ENCODE results near the gene ZDHHC17. TPM values are rescaled to one million over a fixed set of nuclear protein-coding genes. Genes with fewer than 3 reads are reported as not detected.

Gene ZDHHC17
- total and polyA plus RNA-seq, 2 experiments from 2014 or later = 14.0 to 30.4 TPM

DNA sequence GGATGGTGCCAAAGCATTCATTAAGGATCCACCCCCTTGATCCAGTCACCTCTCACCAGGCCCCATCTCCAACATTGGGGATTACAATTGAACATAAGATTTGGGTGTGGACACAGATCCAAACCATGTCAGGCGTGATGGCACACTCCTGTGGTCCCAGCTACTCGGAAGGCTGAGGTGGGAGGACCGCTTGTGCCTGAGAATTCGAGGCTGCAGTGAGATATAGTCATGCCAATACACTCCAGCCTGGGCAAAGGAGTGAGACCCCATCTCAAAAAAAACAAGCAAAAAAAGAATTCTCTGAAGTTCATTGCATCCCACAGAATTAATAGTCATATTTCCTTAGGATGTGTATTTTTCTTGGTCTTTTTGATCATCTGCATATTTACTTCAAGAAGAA lies 34.9 kb downstream of the ZDHHC17 start:
- Histone ChIP-seq H3K27ac (no peak overlapping the region), H3F3A (ENCODE audit: insufficient read depth) (no peaks in the 10 kb centered on the region), H3K9me3 (ENCODE audit: low read depth) (no peaks in the 10 kb centered on the region), H3K27me3 (replicated peaks; ENCODE audit: insufficient read depth) (no peaks in the 10 kb centered on the region), H3K9ac (no peak overlapping the region), H4K20me1 (ENCODE audit: insufficient read depth) (peaks cover 3% of the 10 kb centered on the region; the same call in 1 of the 2 replicates), H3K9me2 (ENCODE audit: insufficient read depth) (no peaks in the 10 kb centered on the region), H3K4me3 (no peak overlapping the region), H3K4me1 (ENCODE audit: insufficient read depth) (no peaks in the 10 kb centered on the region), H3K4me2 (ENCODE audit: unreplicated experiment) (no peak overlapping the region), H3K36me3 (ENCODE audit: low read depth) (no peaks in the 10 kb centered on the region), H3K79me2 (ENCODE audit: insufficient read depth) (peaks cover 96% of the 10 kb centered on the region), H2AFZ (no peak overlapping the region)
- TF ChIP-seq EZH2 (IDR thresholded peaks at IDR 0.05; ENCODE audit: insufficient read depth, poor library complexity, severe bottlenecking) = no peak
- no peak for TF ChIP-seq EZH2phosphoT487 (IDR thresholded peaks at IDR 0.05; ENCODE audit: insufficient read depth, low read depth)
- DNase-seq = no peak
- in situ Hi-C loops (cut with MboI) = loop anchor here (10.0 kb wide), 1 partner anchor 184 kb away; no protein-coding TSS in a partner anchor
- 98 to 99% methylated on average over 4 of the region's 4 CpGs for WGBS, 2 experiments (ENCODE audit: low coverage in 1 of 2, low lambda C conversion rate in 2 of 2, missing lambda C conversion rate in 2 of 2)

DNA sequence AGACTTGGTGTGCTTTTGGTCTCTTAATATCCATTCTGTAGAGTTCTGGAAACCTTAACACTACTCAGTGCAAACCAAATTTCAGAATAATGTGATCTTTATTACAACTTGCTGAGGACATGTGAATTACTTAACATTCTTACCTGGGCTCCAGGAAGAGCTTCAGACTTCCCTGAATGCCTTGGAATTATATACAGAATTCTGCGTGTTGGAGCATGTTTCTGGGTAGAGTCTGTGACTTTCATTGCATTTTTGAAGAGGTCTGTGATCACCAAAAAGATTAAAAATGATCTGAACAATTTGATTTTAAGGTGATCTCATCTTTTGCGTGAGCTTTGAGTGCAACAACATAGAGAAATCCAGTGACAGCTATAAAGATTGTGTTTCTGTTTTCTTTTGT lies 35.4 kb downstream of the ZDHHC17 start:
- in situ Hi-C loops (cut with MboI) = loop anchor here (10.0 kb wide), 1 partner anchor 185 kb away; no protein-coding TSS in a partner anchor
- Histone ChIP-seq H3K9me3 (ENCODE audit: low read depth) (no peaks in the 10 kb centered on the region), H3K4me3 (no peak overlapping the region), H4K20me1 (ENCODE audit: insufficient read depth) (peaks cover 3% of the 10 kb centered on the region; the same call in 1 of the 2 replicates), H3K27me3 (replicated peaks; ENCODE audit: insufficient read depth) (no peaks in the 10 kb centered on the region), H2AFZ (no peak overlapping the region), H3K27ac (no peak overlapping the region), H3F3A (ENCODE audit: insufficient read depth) (no peaks in the 10 kb centered on the region), H3K36me3 (ENCODE audit: low read depth) (no peaks in the 10 kb centered on the region), H3K9ac (no peak overlapping the region), H3K4me2 (ENCODE audit: unreplicated experiment) (no peak overlapping the region), H3K79me2 (ENCODE audit: insufficient read depth) (peaks cover 96% of the 10 kb centered on the region), H3K9me2 (ENCODE audit: insufficient read depth) (no peaks in the 10 kb centered on the region), H3K4me1 (ENCODE audit: insufficient read depth) (no peaks in the 10 kb centered on the region)
- no peak for DNase-seq
- 99 to 100% methylated on average over 2 of the region's 2 CpGs for WGBS, 2 experiments (ENCODE audit: low coverage in 1 of 2, low lambda C conversion rate in 2 of 2, missing lambda C conversion rate in 2 of 2)
- TF ChIP-seq EZH2phosphoT487 (IDR thresholded peaks at IDR 0.05; ENCODE audit: insufficient read depth, low read depth) = no peak
- TF ChIP-seq EZH2 (IDR thresholded peaks at IDR 0.05; ENCODE audit: insufficient read depth, poor library complexity, severe bottlenecking) = no peak

GRCh38 chr12:76802060-76802459 lies 38.1 kb downstream of the ZDHHC17 start:
- H3K4me3 ChIP-seq = no peak overlapping the region
- no peaks in the 10 kb centered on the region for H4K20me1 ChIP-seq (ENCODE audit: insufficient read depth)
- in situ Hi-C loops (cut with MboI) = no loop called here
- no peak overlapping the region for H2AFZ ChIP-seq
- TF ChIP-seq EZH2phosphoT487 (IDR thresholded peaks at IDR 0.05; ENCODE audit: insufficient read depth, low read depth) (no peak), EZH2 (IDR thresholded peaks at IDR 0.05; ENCODE audit: insufficient read depth, poor library complexity, severe bottlenecking) (no peak)
- H3K9me2 ChIP-seq (ENCODE audit: insufficient read depth) = no peaks in the 10 kb centered on the region
- H3K4me1 ChIP-seq (ENCODE audit: insufficient read depth) = no peaks in the 10 kb centered on the region
- no peaks in the 10 kb centered on the region for H3F3A ChIP-seq (ENCODE audit: insufficient read depth)
- no peak for DNase-seq
- H3K27me3 ChIP-seq (replicated peaks; ENCODE audit: insufficient read depth) = no peaks in the 10 kb centered on the region
- H3K36me3 ChIP-seq (ENCODE audit: low read depth) = peaks cover 4% of the 10 kb centered on the region
- H3K9ac ChIP-seq = no peak overlapping the region
- H3K9me3 ChIP-seq (ENCODE audit: low read depth) = no peaks in the 10 kb centered on the region
- peaks cover 78% of the 10 kb centered on the region for H3K79me2 ChIP-seq (ENCODE audit: insufficient read depth)
- H3K27ac ChIP-seq = no peak overlapping the region
- 96 to 99% methylated on average over 3 of the region's 3 CpGs for WGBS, 2 experiments (ENCODE audit: low coverage in 1 of 2, low lambda C conversion rate in 2 of 2, missing lambda C conversion rate in 2 of 2)
- no peak overlapping the region for H3K4me2 ChIP-seq (ENCODE audit: unreplicated experiment)

GRCh38 chr12:76804435-76804976 lies 40.6 kb downstream of the ZDHHC17 start:
- H3K4me2 ChIP-seq (ENCODE audit: unreplicated experiment) = no peak overlapping the region
- H3K9me3 ChIP-seq (ENCODE audit: low read depth) = no peaks in the 10 kb centered on the region
- H3K27me3 ChIP-seq (replicated peaks; ENCODE audit: insufficient read depth) = no peaks in the 10 kb centered on the region
- H3K4me1 ChIP-seq (ENCODE audit: insufficient read depth) = no peaks in the 10 kb centered on the region
- peaks cover 19% of the 10 kb centered on the region for H3K36me3 ChIP-seq (ENCODE audit: low read depth)
- H2AFZ ChIP-seq = no peak overlapping the region
- TF ChIP-seq EZH2phosphoT487 (IDR thresholded peaks at IDR 0.05; ENCODE audit: insufficient read depth, low read depth) (no peak), EZH2 (IDR thresholded peaks at IDR 0.05; ENCODE audit: insufficient read depth, poor library complexity, severe bottlenecking) (no peak)
- 96 to 100% methylated on average over 8 of the region's 8 CpGs for WGBS, 2 experiments (ENCODE audit: low coverage in 1 of 2, low lambda C conversion rate in 2 of 2, missing lambda C conversion rate in 2 of 2)
- H4K20me1 ChIP-seq (ENCODE audit: insufficient read depth) = no peaks in the 10 kb centered on the region
- H3K79me2 ChIP-seq (ENCODE audit: insufficient read depth) = peaks cover 54% of the 10 kb centered on the region
- in situ Hi-C loops (cut with MboI) = no loop called here
- H3K27ac ChIP-seq = no peak overlapping the region
- DNase-seq = no peak
- H3K9me2 ChIP-seq (ENCODE audit: insufficient read depth) = no peaks in the 10 kb centered on the region
- H3K9ac ChIP-seq = no peak overlapping the region
- no peaks in the 10 kb centered on the region for H3F3A ChIP-seq (ENCODE audit: insufficient read depth)
- H3K4me3 ChIP-seq = no peak overlapping the region
